A673 (cell line): ENCODE data around the gene LACRT.
"Not testable (repeated sequence)": the region's sequence is repeated elsewhere in the genome, so short reads cannot be mapped to it uniquely, and the experiment has no call there.

Experiments used
- CTCF ChIP-seq: fragments of 300-800, 200-600 bp; sonication (generic); conservative IDR thresholded peaks from 2 replicates; pipeline ENCODE4 v1.5.1; 2017; ENCODE audit warnings: low read depth, mild to moderate bottlenecking, antibody characterized with exemption, low read length, moderate library complexity, mixed read lengths
- EZH2 ChIP-seq: fragments of 200-600 bp; sonication (generic); IDR thresholded peaks from 2 replicates; pipeline ENCODE4 v1.6.1; 2017; ENCODE audit warnings: borderline replicate concordance, low read depth, mild to moderate bottlenecking, mixed read lengths, antibody characterized with exemption, low read length; ENCODE audit not compliant: poor library complexity, severe bottlenecking

- TF ChIP-seq EZH2, CTCF: not testable (repeated sequence)
Measured at GRCh38 chr12:54665022-54665635, 30.4 kb upstream of the LACRT start.
